ENCODE measurements around the gene FSHR. TPM values are rescaled to one million over a fixed set of nuclear protein-coding genes. Genes with fewer than 3 reads are reported as not detected.

FSHR gene
- total and polyA plus RNA-seq, 2 of the 8 experiments (the other 6 are each of a cell fraction or from before 2014, with no cell fraction given): not detected

- H3K9ac ChIP-seq (replicated peaks in 1 of 4; ENCODE audit: extremely low read depth in 1 of 4, low read depth in 3 of 4, low read length in 3 of 4): no peak overlapping the region
- no peak overlapping the region for H2AK5ac ChIP-seq (ENCODE audit: low read depth, low read length)
- H3K4me1 ChIP-seq (replicated peaks in 1 of 4; ENCODE audit: control insufficient read depth in 3 of 4, insufficient read depth in 4 of 4, low read length in 3 of 4): no peaks in the 10 kb centered on the region
- H3K27me3 ChIP-seq (replicated peaks in 1 of 4; ENCODE audit: control insufficient read depth in 3 of 4, extremely low read depth in 1 of 4, insufficient read depth in 3 of 4, low read length in 3 of 4): no peaks in the 10 kb centered on the region
- H4K5ac ChIP-seq (ENCODE audit: insufficient read length, low read depth, low read length): no peak overlapping the region
- no peaks in the 10 kb centered on the region for H3K79me2 ChIP-seq (ENCODE audit: control insufficient read depth in 1 of 2, insufficient read depth in 2 of 2, low read length in 2 of 2)
- no peaks in the 10 kb centered on the region for H3K9me3 ChIP-seq (ENCODE audit: insufficient read depth in 2 of 2, low read depth in 1 of 2, low read length in 1 of 2)
- no peaks in the 10 kb centered on the region for H3K23me2 ChIP-seq (ENCODE audit: low read depth, low read length)
- H4K20me1 ChIP-seq (replicated peaks in 1 of 2; ENCODE audit: control insufficient read depth in 1 of 2, insufficient read depth in 2 of 2, low read length in 2 of 2): no peaks in the 10 kb centered on the region
- H4K91ac ChIP-seq (replicated peaks; ENCODE audit: insufficient read length, low read length): no peak overlapping the region
- ChIA-PET CTCF (ENCODE audit: partially characterized antibody) (interaction anchor here (1.0 to 1.3 kb wide), 4 partner anchors 13 to 114 kb away, joined by 3 read pairs; no protein-coding TSS in a partner anchor), POLR2A (ENCODE audit: partially characterized antibody) (no interaction called here)
- H2BK15ac ChIP-seq (ENCODE audit: low read length): no peak overlapping the region
- H3K79me1 ChIP-seq (ENCODE audit: low read depth, low read length): no peaks in the 10 kb centered on the region
- TF ChIP-seq JUN (IDR thresholded peaks at IDR 0.05; ENCODE audit: low read depth, low read length) (no peak), CBX5 (IDR thresholded peaks at IDR 0.05; ENCODE audit: low read depth, low read length) (no peak)
- H3K23ac ChIP-seq (ENCODE audit: insufficient read length): no peak overlapping the region
- H3K4me3 ChIP-seq (ENCODE audit: extremely low read depth in 1 of 4, insufficient read depth in 2 of 4, low read depth in 3 of 4, low read length in 4 of 4): no peak overlapping the region
- no peak overlapping the region for H2BK12ac ChIP-seq (ENCODE audit: low read depth, low read length)
- no peak overlapping the region for H2BK5ac ChIP-seq (ENCODE audit: low read depth, low read length)
- H3K56ac ChIP-seq (replicated peaks; ENCODE audit: insufficient read length, low read depth, low read length): no peak overlapping the region
- H3K14ac ChIP-seq (ENCODE audit: insufficient read length): no peak overlapping the region
- H2AFZ ChIP-seq (ENCODE audit: low read length): no peak overlapping the region
- H3K4ac ChIP-seq (replicated peaks; ENCODE audit: insufficient read length, low read depth, low read length): no peak overlapping the region
- H3K4me2 ChIP-seq (ENCODE audit: insufficient read depth in 1 of 2, low read depth in 2 of 2, low read length in 2 of 2): no peak overlapping the region
- FAIRE-seq (no peak), DNase-seq (ENCODE audit: low read depth in 1 of 2, low spot score in 2 of 2) (no peak)
- no peak overlapping the region for H2BK20ac ChIP-seq (ENCODE audit: low read length)
- H3K36me3 ChIP-seq (ENCODE audit: control insufficient read depth in 2 of 4, insufficient read depth in 4 of 4, low read length in 3 of 4): no peaks in the 10 kb centered on the region
- H3K27ac ChIP-seq (ENCODE audit: low read depth, low read length): no peak overlapping the region
- no peak overlapping the region for H2BK120ac ChIP-seq (replicated peaks; ENCODE audit: low read depth, low read length)
- no peak overlapping the region for H4K8ac ChIP-seq (ENCODE audit: extremely low read depth, insufficient read depth, low read length)
- H3K18ac ChIP-seq (ENCODE audit: extremely low read depth, low read length): no peak overlapping the region
Measured at GRCh38 chr2:49068613-49069012, 85.7 kb downstream of the FSHR start.
